CD14-positive monocyte (primary cell): Measurements from ENCODE around the gene SP9. TPM values are rescaled to one million over a fixed set of nuclear protein-coding genes. Genes with fewer than 3 reads are reported as not detected.

Experiments used
- DNase-seq, 3 donors: peaks; one replicate each; pipeline ENCODE4 v3.0.0-alpha.2; 2011 to 2022
- H2AFZ ChIP-seq: 2 replicates; pipeline ENCODE4 v1.6.0; 2012; ENCODE audit warnings: mild to moderate bottlenecking, low read depth, low read length, inconsistent platforms; ENCODE audit not compliant: insufficient read depth, poor library complexity, severe bottlenecking
- H3K27ac ChIP-seq, 2 donors: 1 replicate in 1 of 2; 2 replicates in 1 of 2; pipeline ENCODE4 v1.5.1; 2012 to 2013; ENCODE audit warnings: low read length in 2 of 2, control low read depth in 1 of 2, inconsistent platforms in 1 of 2, low read depth in 1 of 2, mild to moderate bottlenecking in 1 of 2
- H3K27me3 ChIP-seq, 2 donors: one replicate each; pipeline versions ENCODE4 v1.6.0 to v1.6.1; 2011 to 2013; ENCODE audit warnings: low read length in 2 of 2; ENCODE audit not compliant: control insufficient read depth in 2 of 2, insufficient read depth in 2 of 2
- H3K36me3 ChIP-seq, 2 donors: replicated peaks in 1 of 2; 1 replicate in 1 of 2; 2 replicates in 1 of 2; pipeline versions ENCODE4 v1.5.1 to v1.6.1; 2012 to 2013; ENCODE audit warnings: low read length in 2 of 2, control low read depth in 1 of 2, inconsistent platforms in 1 of 2, mild to moderate bottlenecking in 1 of 2; ENCODE audit not compliant: insufficient read depth in 2 of 2, control insufficient read depth in 1 of 2
- H3K4me1 ChIP-seq, 2 donors: 1 replicate in 1 of 2; 2 replicates in 1 of 2; pipeline versions ENCODE4 v1.5.1 to v1.6.1; 2012 to 2013; ENCODE audit warnings: low read length in 2 of 2, control low read depth in 1 of 2, inconsistent platforms in 1 of 2, mild to moderate bottlenecking in 1 of 2, moderate library complexity in 1 of 2; ENCODE audit not compliant: insufficient read depth in 2 of 2, control insufficient read depth in 1 of 2
- H3K4me2 ChIP-seq: replicated peaks from 2 replicates; pipeline ENCODE3; 2012; ENCODE audit warnings: low read length, moderate library complexity, mild to moderate bottlenecking; ENCODE audit not compliant: poor library complexity, severe bottlenecking; ENCODE audit errors: extremely low read depth
- H3K4me3 ChIP-seq, 3 experiments: fragments of 200-600 bp in 1 of 3; sonication (generic) in 1 of 3; replicated peaks in 1 of 3; 1 replicate in 2 of 3; 2 replicates in 1 of 3; pipeline ENCODE4 v1.5.1; 2011 to 2013; ENCODE audit warnings: low read length in 3 of 3, mild to moderate bottlenecking in 3 of 3, control low read depth in 2 of 3, low read depth in 2 of 3, inconsistent platforms in 1 of 3, moderate library complexity in 1 of 3
- H3K79me2 ChIP-seq: 2 replicates; pipeline ENCODE4 v1.6.0; 2012; ENCODE audit warnings: mild to moderate bottlenecking, control low read depth, inconsistent platforms, low read length, moderate library complexity; ENCODE audit not compliant: insufficient read depth
- H3K9ac ChIP-seq: 2 replicates; pipeline ENCODE4 v1.6.0; 2017; ENCODE audit warnings: low read length, mild to moderate bottlenecking; ENCODE audit not compliant: insufficient read depth, poor library complexity, severe bottlenecking
- H3K9me3 ChIP-seq, 2 donors: replicated peaks in 1 of 2; 1 replicate in 1 of 2; 2 replicates in 1 of 2; pipeline versions ENCODE4 v1.5.1 to v1.6.1; 2012 to 2013; ENCODE audit warnings: low read length in 2 of 2, control low read depth in 1 of 2; ENCODE audit not compliant: control insufficient read depth in 1 of 2, insufficient read depth in 1 of 2
- H4K20me1 ChIP-seq: 2 replicates; pipeline ENCODE4 v1.6.0; 2012; ENCODE audit warnings: mild to moderate bottlenecking, low read length, control low read depth, moderate library complexity; ENCODE audit not compliant: insufficient read depth
- H3K27ac Mint-ChIP-seq, 7 donors: one replicate each; pipeline ENCODE4 v1.8.0; 2020; ENCODE audit warnings: mild to moderate bottlenecking in 7 of 7, mixed read lengths in 7 of 7, moderate library complexity in 6 of 7, inconsistent platforms in 2 of 7
- H3K27me3 Mint-ChIP-seq, 3 donors: one replicate each; pipeline ENCODE4 v1.8.0; 2021 to 2022; ENCODE audit warnings: low read depth in 3 of 3, mild to moderate bottlenecking in 3 of 3, mixed read lengths in 3 of 3, moderate library complexity in 3 of 3, inconsistent platforms in 1 of 3
- H3K36me3 Mint-ChIP-seq, 2 donors: one replicate each; pipeline ENCODE4 v1.8.0; 2020; ENCODE audit warnings: mixed read lengths in 2 of 2, inconsistent platforms in 1 of 2, mild to moderate bottlenecking in 1 of 2
- H3K4me1 Mint-ChIP-seq: one replicate; pipeline ENCODE4 v1.8.0; 2020; ENCODE audit warnings: mild to moderate bottlenecking, mixed read lengths
- H3K4me3 Mint-ChIP-seq, 2 donors: one replicate each; pipeline ENCODE4 v1.8.0; 2020; ENCODE audit warnings: mild to moderate bottlenecking in 2 of 2, mixed read lengths in 2 of 2, moderate library complexity in 1 of 2
- H3K9me3 Mint-ChIP-seq, 7 donors: one replicate each; pipeline ENCODE4 v1.8.0; 2020 to 2022; ENCODE audit warnings: mixed read lengths in 7 of 7, mild to moderate bottlenecking in 6 of 7, moderate library complexity in 6 of 7, inconsistent platforms in 2 of 7
- CTCF ChIP-seq: fragments of 200-600 bp; IDR thresholded peaks from one replicate; pipeline ENCODE4 v1.8.0; 2022; ENCODE audit warnings: antibody characterized with exemption, mild to moderate bottlenecking
- WGBS: methylation state at CpG from one replicate; pipeline ENCODE4 v1.1.5; 2013; ENCODE audit warnings: missing lambda C conversion rate; ENCODE audit not compliant: insufficient coverage; 5-methylcytosine and 5-hydroxymethylcytosine counted together
- intact Hi-C, 2 donors: fragments of 100-400 bp; cut with micrococcal nuclease; formaldehyde crosslinking; loops; one replicate each; pipeline versions ENCODE4 v1.15.0 to v1.15.1; 2023
- polyA plus RNA-seq, 3 donors: library from polyadenylated mRNA; depleted of rRNA in 1 of 3; unstranded in 2 of 3; stranded (reverse) in 1 of 3; fragments of 300-500 nt in 2 of 3; fragments of >200 nt in 1 of 3; fragmentation: Illumina TruSeq in 2 of 3; gene quantifications; 1 replicate in 2 of 3; 2 replicates in 1 of 3; pipeline ENCODE4 v1.2.3, GENCODE V29; 2012 to 2021

SP9 gene
- polyA plus RNA-seq, 3 donors: not detected

GRCh38 chr2:174328114-174328960 is 6.4 kb upstream of the SP9 start:
- no peak for TF ChIP-seq CTCF
- Histone ChIP-seq H3K9me3 (peaks cover 1 to 57% of the 10 kb centered on the region in 2 donors), H3K9ac (no peak overlapping the region), H3K27me3 (peaks cover 66 to 85% of the 10 kb centered on the region in 2 donors), H3K4me1 (peaks cover 43 to 45% of the 10 kb centered on the region in 2 donors), H3K4me2 (peak overlapping the region; percentile 30), H3K4me3 (peak overlapping the region in 1 of 3 experiments; percentile 85), H3K27ac (no peak overlapping the region), H3K79me2 (no peaks in the 10 kb centered on the region), H2AFZ (no peak overlapping the region), H3K36me3 (no peaks in the 10 kb centered on the region), H4K20me1 (no peaks in the 10 kb centered on the region)
- intact Hi-C loops: loop anchor here in 1 of 2 donors (10.0 kb wide), 1 partner anchor 74 kb away; no protein-coding TSS in a partner anchor
- Mint-ChIP-seq H3K27me3 (peaks cover 83 to 93% (median 90%) of the 10 kb centered on the region in 3 donors), H3K9me3 (peaks cover 0 to 58% (median 33%) of the 10 kb centered on the region in 7 donors), H3K36me3 (peaks cover 9 to 27% of the 10 kb centered on the region in 2 donors), H3K4me1 (peaks cover 48% of the 10 kb centered on the region), H3K4me3 (peak overlapping the region; percentile 52 to 99), H3K27ac (no peak overlapping the region)
- 5% methylated on average over 18 of the region's 44 CpGs for WGBS
- peak in 1 of 3 donors; percentile 7 for DNase-seq

GRCh38 chr2:174328961-174329715 is 5.6 kb upstream of the SP9 start:
- H3K27me3 Mint-ChIP-seq: peaks cover 86 to 96% (median 91%) of the 10 kb centered on the region in 3 donors
- Histone ChIP-seq H3K27ac (no peak overlapping the region), H3K9ac (no peak overlapping the region), H3K4me2 (peak overlapping the region; percentile 30), H3K27me3 (peaks cover 72 to 90% of the 10 kb centered on the region in 2 donors), H4K20me1 (peaks cover 1% of the 10 kb centered on the region), H2AFZ (no peak overlapping the region), H3K4me1 (peaks cover 49 to 53% of the 10 kb centered on the region in 2 donors), H3K9me3 (peaks cover 5 to 65% of the 10 kb centered on the region in 2 donors), H3K36me3 (no peaks in the 10 kb centered on the region), H3K79me2 (no peaks in the 10 kb centered on the region), H3K4me3 (no peak overlapping the region)
- peaks cover 56% of the 10 kb centered on the region for H3K4me1 Mint-ChIP-seq
- H3K9me3 Mint-ChIP-seq: peaks cover 0 to 64% (median 35%) of the 10 kb centered on the region in 7 donors
- H3K27ac Mint-ChIP-seq: no peak overlapping the region
- TF ChIP-seq CTCF: no peak
- no peak for DNase-seq
- intact Hi-C loops: loop anchor here in 1 of 2 donors (10.0 kb wide), 1 partner anchor 74 kb away; no protein-coding TSS in a partner anchor
- 14% methylated on average over 5 of the region's 16 CpGs for WGBS
- peak overlapping the region in 1 of 2 donors; percentile 99 for H3K4me3 Mint-ChIP-seq
- peaks cover 9 to 30% of the 10 kb centered on the region in 2 donors for H3K36me3 Mint-ChIP-seq
